AG09309 (cell line): ENCODE data around the gene HLA-B.

Experiments used
- DNase-seq: peaks from one replicate; pipeline ENCODE4 v3.0.0-alpha.2; 2010; ENCODE audit warnings: low read depth
- H3K4me3 ChIP-seq: 2 replicates; pipeline ENCODE4 v1.5.1; 2011; ENCODE audit warnings: mild to moderate bottlenecking, low read depth, low read length, moderate library complexity; ENCODE audit not compliant: control insufficient read depth
- TF ChIP-seq, protein P1 (sequence below): IDR thresholded peaks from 2 replicates; pipeline ENCODE4 v1.5.1; 2011; ENCODE audit warnings: mild to moderate bottlenecking, low read depth, low read length, inconsistent platforms; ENCODE audit not compliant: insufficient read depth, control insufficient read depth; ENCODE audit errors: missing control alignments

Gene HLA-B

DNA sequence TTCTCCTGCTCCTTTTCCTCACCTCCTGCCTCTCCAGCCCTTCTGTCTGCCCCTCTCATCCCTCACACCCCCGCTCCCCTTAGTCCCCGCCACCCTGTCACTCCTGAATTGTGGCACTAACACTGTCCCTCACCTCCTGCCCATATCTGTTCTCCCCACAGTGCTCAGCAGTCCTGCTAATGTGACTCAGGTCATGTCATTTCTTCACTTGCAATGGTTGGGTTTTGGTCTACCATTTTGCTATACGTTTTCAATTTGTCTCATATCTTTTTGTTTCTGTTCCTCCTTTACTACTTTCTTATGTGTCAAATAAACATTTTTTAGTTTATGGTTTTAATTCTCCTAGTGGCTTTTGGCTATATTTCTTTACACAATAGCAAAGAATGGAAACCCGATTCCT is 1.3 kb upstream of the HLA-B start:
- no peak overlapping the region for H3K4me3 ChIP-seq
- TF ChIP-seq, protein P1, sequence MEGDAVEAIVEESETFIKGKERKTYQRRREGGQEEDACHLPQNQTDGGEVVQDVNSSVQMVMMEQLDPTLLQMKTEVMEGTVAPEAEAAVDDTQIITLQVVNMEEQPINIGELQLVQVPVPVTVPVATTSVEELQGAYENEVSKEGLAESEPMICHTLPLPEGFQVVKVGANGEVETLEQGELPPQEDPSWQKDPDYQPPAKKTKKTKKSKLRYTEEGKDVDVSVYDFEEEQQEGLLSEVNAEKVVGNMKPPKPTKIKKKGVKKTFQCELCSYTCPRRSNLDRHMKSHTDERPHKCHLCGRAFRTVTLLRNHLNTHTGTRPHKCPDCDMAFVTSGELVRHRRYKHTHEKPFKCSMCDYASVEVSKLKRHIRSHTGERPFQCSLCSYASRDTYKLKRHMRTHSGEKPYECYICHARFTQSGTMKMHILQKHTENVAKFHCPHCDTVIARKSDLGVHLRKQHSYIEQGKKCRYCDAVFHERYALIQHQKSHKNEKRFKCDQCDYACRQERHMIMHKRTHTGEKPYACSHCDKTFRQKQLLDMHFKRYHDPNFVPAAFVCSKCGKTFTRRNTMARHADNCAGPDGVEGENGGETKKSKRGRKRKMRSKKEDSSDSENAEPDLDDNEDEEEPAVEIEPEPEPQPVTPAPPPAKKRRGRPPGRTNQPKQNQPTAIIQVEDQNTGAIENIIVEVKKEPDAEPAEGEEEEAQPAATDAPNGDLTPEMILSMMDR, result no peak
- no peak for DNase-seq

DNA sequence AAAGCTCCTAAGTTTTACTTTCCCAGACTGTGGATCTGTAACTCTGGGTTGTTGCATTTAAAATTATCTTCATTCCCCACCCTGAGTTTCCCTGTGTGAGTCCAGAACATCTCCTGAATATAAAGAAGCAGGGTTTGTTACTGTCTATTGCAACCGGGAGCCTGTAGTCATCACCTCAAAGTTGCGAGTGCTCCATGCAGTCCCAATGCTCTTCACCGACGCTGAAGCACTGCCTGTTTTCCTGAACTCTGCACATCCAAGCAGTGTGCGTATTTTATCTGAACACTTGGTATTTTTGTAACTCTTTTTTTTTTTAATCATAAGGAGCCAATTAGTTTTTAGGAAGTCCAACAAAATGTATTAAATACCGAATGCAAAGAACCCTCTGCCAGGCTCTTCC is 907 bp upstream of the HLA-B start:
- TF ChIP-seq, protein P1, result no peak
- no peak for DNase-seq
- H3K4me3 ChIP-seq, result no peak overlapping the region

DNA sequence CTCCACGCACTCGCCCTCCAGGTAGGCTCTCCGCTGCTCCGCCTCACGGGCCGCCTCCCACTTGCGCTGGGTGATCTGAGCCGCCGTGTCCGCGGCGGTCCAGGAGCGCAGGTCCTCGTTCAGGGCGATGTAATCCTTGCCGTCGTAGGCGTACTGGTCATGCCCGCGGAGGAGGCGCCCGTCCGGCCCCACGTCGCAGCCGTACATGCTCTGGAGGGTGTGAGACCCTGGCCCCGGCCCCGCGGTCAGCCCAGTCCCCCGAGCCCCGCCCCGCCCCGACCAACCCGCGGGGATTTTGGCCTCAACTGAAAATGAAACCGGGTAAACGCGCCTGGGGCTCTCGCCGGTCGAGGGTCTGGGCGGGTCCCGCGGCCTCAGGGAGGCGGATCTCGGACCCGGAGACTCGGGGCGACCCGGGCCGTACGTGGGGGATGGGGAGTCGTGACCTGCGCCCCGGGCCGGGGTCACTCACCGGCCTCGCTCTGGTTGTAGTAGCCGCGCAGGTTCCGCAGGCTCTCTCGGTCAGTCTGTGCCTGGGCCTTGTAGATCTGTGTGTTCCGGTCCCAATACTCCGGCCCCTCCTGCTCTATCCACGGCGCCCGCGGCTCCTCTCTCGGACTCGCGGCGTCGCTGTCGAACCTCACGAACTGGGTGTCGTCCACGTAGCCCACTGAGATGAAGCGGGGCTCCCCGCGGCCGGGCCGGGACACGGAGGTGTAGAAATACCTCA is 598 bp downstream of the HLA-B start:
- H3K4me3 ChIP-seq, result peak overlapping the region; percentile 77
- TF ChIP-seq, protein P1, result peak; percentile 27
- no peak for DNase-seq

- DNase-seq, result no peak
- TF ChIP-seq, protein P1, result no peak
- peak overlapping the region; percentile 77 for H3K4me3 ChIP-seq
Observed at GRCh38 chr6:31355583-31355948, 1.4 kb downstream of the HLA-B start.

- no peak for DNase-seq
- TF ChIP-seq, protein P1, result no peak
- no peak overlapping the region for H3K4me3 ChIP-seq
Observed at GRCh38 chr6:31354864-31355582, 2.0 kb downstream of the HLA-B start.

GRCh38 chr6:31354158-31354863 is 2.7 kb downstream of the HLA-B start:
- DNase-seq, result no peak
- H3K4me3 ChIP-seq, result no peak overlapping the region
- TF ChIP-seq, protein P1, result no peak
